22Rv1 (cell line): Measurements from ENCODE around the gene ANKRD13C.

Source experiments
- ZFX ChIP-seq: fragments of 450-650 bp; IDR thresholded peaks from 2 replicates; pipeline ENCODE4 v1.6.1; 2017; ENCODE audit warnings: antibody characterized with exemption, borderline replicate concordance
- TF ChIP-seq, protein P1 (sequence below): fragments of 450-650 bp; IDR thresholded peaks from 2 replicates; pipeline ENCODE4 v1.5.1; 2017; ENCODE audit warnings: mild to moderate bottlenecking

DNA sequence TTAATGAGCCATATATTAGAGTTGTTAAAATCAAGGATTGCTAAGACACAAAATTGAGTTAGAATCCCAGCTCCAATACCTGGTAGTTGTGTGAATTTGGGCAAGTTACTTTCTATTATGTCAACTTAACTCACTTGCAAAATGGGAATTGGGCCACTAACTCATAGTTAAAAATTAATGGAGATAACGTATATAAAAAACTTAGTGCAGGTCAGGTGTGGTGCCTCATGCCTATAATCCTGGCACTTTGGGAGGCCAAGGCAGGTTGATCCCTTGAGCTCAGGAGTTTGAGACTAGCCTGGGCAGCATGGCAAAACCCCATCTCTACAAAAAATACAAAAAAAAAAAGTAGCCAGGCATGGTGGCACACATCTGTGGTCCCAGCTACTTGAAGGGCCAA is 75.8 kb downstream of the ANKRD13C start:
- TF ChIP-seq, protein P1, sequence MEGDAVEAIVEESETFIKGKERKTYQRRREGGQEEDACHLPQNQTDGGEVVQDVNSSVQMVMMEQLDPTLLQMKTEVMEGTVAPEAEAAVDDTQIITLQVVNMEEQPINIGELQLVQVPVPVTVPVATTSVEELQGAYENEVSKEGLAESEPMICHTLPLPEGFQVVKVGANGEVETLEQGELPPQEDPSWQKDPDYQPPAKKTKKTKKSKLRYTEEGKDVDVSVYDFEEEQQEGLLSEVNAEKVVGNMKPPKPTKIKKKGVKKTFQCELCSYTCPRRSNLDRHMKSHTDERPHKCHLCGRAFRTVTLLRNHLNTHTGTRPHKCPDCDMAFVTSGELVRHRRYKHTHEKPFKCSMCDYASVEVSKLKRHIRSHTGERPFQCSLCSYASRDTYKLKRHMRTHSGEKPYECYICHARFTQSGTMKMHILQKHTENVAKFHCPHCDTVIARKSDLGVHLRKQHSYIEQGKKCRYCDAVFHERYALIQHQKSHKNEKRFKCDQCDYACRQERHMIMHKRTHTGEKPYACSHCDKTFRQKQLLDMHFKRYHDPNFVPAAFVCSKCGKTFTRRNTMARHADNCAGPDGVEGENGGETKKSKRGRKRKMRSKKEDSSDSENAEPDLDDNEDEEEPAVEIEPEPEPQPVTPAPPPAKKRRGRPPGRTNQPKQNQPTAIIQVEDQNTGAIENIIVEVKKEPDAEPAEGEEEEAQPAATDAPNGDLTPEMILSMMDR: no peak
- no peak for TF ChIP-seq ZFX
